GM12878 (cell line): ENCODE results near the gene PITPNC1. TPM values are rescaled to one million over a fixed set of nuclear protein-coding genes. Genes with fewer than 3 reads are reported as not detected.

ENCODE experiments used
- ATAC-seq: fragments of 200-7000 bp; cut with Tn5 transposase; 3 replicates; pipeline ENCODE4 v1.9.1; 2020; ENCODE audit warnings: mild to moderate bottlenecking, moderate library complexity
- BruUV-seq: library from RNA; stranded (reverse); fragments of 400-500 nt; replicated peaks from 2 replicates; lab custom pipeline; 2021; lab: Mats Ljungman, UMichigan
- CTCF ChIA-PET: fragments of 300-600 bp; sonication (Branson Sonifier 250); formaldehyde crosslinking; extraction: SDS; loops from one replicate; lab custom pipeline; 2021; ENCODE audit warnings: inconsistent platforms; lab: Yijun Ruan, JAX
- POLR2A ChIA-PET: fragments of 350-600 bp; formaldehyde crosslinking; extraction: SDS; loops from one replicate; lab custom pipeline; 2021; ENCODE audit warnings: inconsistent platforms; lab: Charles Lee
- RAD21 ChIA-PET: fragments of 300-600 bp; sonication (Branson Sonifier 250); formaldehyde crosslinking; loops from one replicate; lab custom pipeline; 2023; ENCODE audit warnings: antibody characterized with exemption; ENCODE audit not compliant: unreplicated experiment; lab: Charles Lee
- SMC1A ChIA-PET: fragments of 300-600 bp; sonication (Branson Sonifier 250); formaldehyde crosslinking; loops from one replicate; lab custom pipeline; 2023; ENCODE audit not compliant: unreplicated experiment, uncharacterized antibody; lab: Charles Lee
- DNase-seq: peaks from one replicate; pipeline ENCODE4 v3.0.0-alpha.2; 2011; ENCODE audit warnings: low read depth, low spot score
- FAIRE-seq: peaks from 3 replicates; lab custom pipeline; 2011; peaks lifted over from hg19 to GRCh38; lab: Jason Lieb, UNC
- H2AFZ ChIP-seq: 2 replicates; pipeline ENCODE4 v1.6.0; 2011; ENCODE audit warnings: low read depth, low read length, control low read depth; ENCODE audit not compliant: control insufficient read depth
- H3K27ac ChIP-seq: 2 replicates; pipeline ENCODE4 v1.5.1; 2011; ENCODE audit warnings: control low read depth; ENCODE audit not compliant: control insufficient read depth, insufficient read depth
- H3K27me3 ChIP-seq, 2 experiments: replicated peaks in 1 of 2; 2 replicates each; pipeline versions ENCODE4 v1.6.0 to v1.6.1; 2011; ENCODE audit warnings: low read length in 1 of 2; ENCODE audit not compliant: control insufficient read depth in 2 of 2, insufficient read depth in 2 of 2
- H3K36me3 ChIP-seq, 2 experiments: 2 replicates each; pipeline ENCODE4 v1.5.1; 2011; ENCODE audit warnings: low read length in 1 of 2; ENCODE audit not compliant: control insufficient read depth in 2 of 2, insufficient read depth in 2 of 2
- H3K4me1 ChIP-seq: 2 replicates; pipeline ENCODE4 v1.6.1; 2011; ENCODE audit warnings: mild to moderate bottlenecking, low read length, moderate library complexity, mixed read lengths; ENCODE audit not compliant: control insufficient read depth, insufficient read depth
- H3K4me2 ChIP-seq: 2 replicates; pipeline ENCODE4 v1.6.0; 2011; ENCODE audit warnings: control low read depth; ENCODE audit not compliant: control insufficient read depth, insufficient read depth
- H3K4me3 ChIP-seq: fragments of 200-600 bp; sonication (generic); 2 replicates; pipeline ENCODE4 v1.5.1; 2016
- H3K79me2 ChIP-seq: 2 replicates; pipeline ENCODE4 v1.6.0; 2011; ENCODE audit warnings: low read length; ENCODE audit not compliant: control insufficient read depth, insufficient read depth
- H3K9ac ChIP-seq: 2 replicates; pipeline ENCODE4 v1.8.0; 2011; ENCODE audit warnings: low read length, control low read depth, mixed read lengths; ENCODE audit not compliant: control insufficient read depth, insufficient read depth
- H3K9me3 ChIP-seq: replicated peaks from 3 replicates; pipeline ENCODE4 v1.5.1; 2011; ENCODE audit warnings: mild to moderate bottlenecking, low read length; ENCODE audit not compliant: control insufficient read depth, insufficient read depth
- H4K20me1 ChIP-seq: 2 replicates; pipeline ENCODE4 v1.6.0; 2011; ENCODE audit not compliant: control insufficient read depth, insufficient read depth
- BHLHE40 ChIP-seq, 2 experiments: fragments of 450-650 bp in 1 of 2; IDR thresholded peaks; 2 replicates each; pipeline ENCODE4 v1.6.1; 2011 to 2017; ENCODE audit warnings: low read depth in 2 of 2, borderline replicate concordance in 1 of 2, improper control_type of control experiment in 1 of 2, low read length in 1 of 2, mild to moderate bottlenecking in 1 of 2
- FOXM1 ChIP-seq: IDR thresholded peaks from 2 replicates; pipeline ENCODE4 v1.6.1; 2012; ENCODE audit warnings: low read depth, mild to moderate bottlenecking, inconsistent platforms, low read length, moderate library complexity
- RCOR1 ChIP-seq: conservative IDR thresholded peaks from 2 replicates; pipeline ENCODE4 v1.6.1; 2012; ENCODE audit warnings: low read depth, low read length, improper control_type of control experiment
- SUPT20H ChIP-seq: IDR thresholded peaks from 2 replicates; pipeline ENCODE4 v1.6.1; 2011; ENCODE audit warnings: low read depth, mild to moderate bottlenecking, low read length, moderate library complexity, borderline replicate concordance; ENCODE audit not compliant: control insufficient read depth
- USF2 ChIP-seq: IDR thresholded peaks from 2 replicates; pipeline ENCODE4 v1.6.1; 2011; ENCODE audit warnings: low read depth, low read length, improper control_type of control experiment, borderline replicate concordance
- ZNF274 ChIP-seq: IDR thresholded peaks from one replicate; pipeline ENCODE4 v1.8.0; 2011; ENCODE audit not compliant: insufficient read length, insufficient read depth
- WGBS: methylation state at CpG from one replicate; pipeline ENCODE4 v1.1.6; 2016; ENCODE audit warnings: low lambda C conversion rate; ENCODE audit not compliant: insufficient replicate concordance, insufficient coverage; ENCODE audit errors: missing lambda C conversion rate; 5-methylcytosine and 5-hydroxymethylcytosine counted together
- in situ Hi-C: fragments of 300-500 bp; cut with MboI; formaldehyde crosslinking; loops from 9 replicates; pipeline ENCODE4 v1.14.3; 2018; ENCODE audit warnings: mixed read lengths
- intact Hi-C: fragments of 100-400 bp; cut with micrococcal nuclease; formaldehyde crosslinking; loops from one replicate; pipeline ENCODE4 v1.14.2; 2022; ENCODE audit not compliant: unreplicated experiment
- polyA plus RNA-seq, 11 experiments: library from polyadenylated mRNA; depleted of rRNA in 4 of 11; unstranded in 6 of 11; stranded (reverse) in 5 of 11; fragments of >200 nt; fragmentation: Nextera tagmentation in 4 of 11; fragmentation: Illumina TruSeq in 1 of 11; extraction: Ambion mirVana in 4 of 11; extraction: Trizol in 1 of 11; gene quantifications; 1 replicate in 1 of 11; 2 replicates in 10 of 11; pipeline versions ENCODE4 v1.2.1 to v1.2.3, GENCODE V29; 2011 to 2016; ENCODE audit warnings: inconsistent platforms in 2 of 11, missing spikeins in 2 of 11, low read depth in 1 of 11
- total RNA-seq, 4 experiments: library from RNA; depleted of rRNA in 3 of 4; stranded (reverse); fragments of >200 nt in 3 of 4; fragmentation: Illumina TruSeq in 1 of 4; extraction: Trizol in 1 of 4; gene quantifications; 2 replicates each; pipeline versions ENCODE4 v1.2.1 to v1.2.3, GENCODE V29; 2013 to 2021

Gene PITPNC1
- total and polyA plus RNA-seq, 10 of the 15 experiments (the other 5 are each of a cell fraction or from before 2014, with no cell fraction given): 12.2 to 62.4 (median 47.3) TPM

GRCh38 chr17:67544364-67544955, 167.4 kb downstream of the PITPNC1 start:
- H3K4me2 ChIP-seq: no peak overlapping the region
- no peak overlapping the region for H3K4me3 ChIP-seq
- H3K4me1 ChIP-seq: peaks cover 22% of the 10 kb centered on the region
- SMC1A ChIA-PET: interaction anchor here (0.6 to 1.3 kb wide), 5 partner anchors 10 to 62 kb away, joined by 3 to 8 read pairs (median 3); no protein-coding TSS in a partner anchor
- H4K20me1 ChIP-seq: no peaks in the 10 kb centered on the region
- no peak overlapping the region for H3K27ac ChIP-seq
- intact Hi-C loops: no loop called here
- no peak overlapping the region for H3K9ac ChIP-seq
- H3K27me3 ChIP-seq: no peaks in the 10 kb centered on the region
- no peaks in the 10 kb centered on the region for H3K9me3 ChIP-seq
- POLR2A ChIA-PET: interaction anchor here (0.6 to 1.1 kb wide), 2 partner anchors 9 to 21 kb away, joined by 4 to 5 read pairs; no protein-coding TSS in a partner anchor
- RAD21 ChIA-PET: interaction anchor here (1.0 to 1.4 kb wide), 4 partner anchors 24 to 146 kb away, joined by 3 to 4 read pairs (median 3); no protein-coding TSS in a partner anchor
- TF ChIP-seq SUPT20H (no peak), RCOR1 (no peak), BHLHE40 (IDR thresholded peaks at IDR 0.05; ENCODE audit: borderline replicate concordance in 1 of 2, low read depth in 2 of 2, low read length in 1 of 2) (no peak), USF2 (no peak), FOXM1 (no peak), ZNF274 (no peak)
- TF ChIP-seq, all 136 proteins: peak for 0
- peaks cover 0 to 3% of the 10 kb centered on the region in 2 experiments; a peak in 1 of 4 replicates for H3K36me3 ChIP-seq
- no peak for DNase-seq
- in situ Hi-C loops: no loop called here
- WGBS: 82% methylated on average over 6 of the region's 6 CpGs
- no peak for ATAC-seq
- H2AFZ ChIP-seq: no peak overlapping the region
- FAIRE-seq: no peak
- CTCF ChIA-PET: interaction anchor here (0.6 to 1.7 kb wide), 6 partner anchors 12 to 157 kb away, joined by 3 to 6 read pairs (median 3); no protein-coding TSS in a partner anchor
- no TSS peak for BruUV-seq
- no peaks in the 10 kb centered on the region; the same call in none of the 2 replicates for H3K79me2 ChIP-seq
